Activated CD4-positive, alpha-beta memory T cell treated with anti-CD3 and anti-CD28 coated beads, Interleukin-2, amount 10 ng/mL, durations not matched to agents 7 days and 5 days (primary cell): ENCODE data around the gene COMT. TPM values are rescaled to one million over a fixed set of nuclear protein-coding genes. Genes with fewer than 3 reads are reported as not detected.

Experiments
- CTCF ChIA-PET: fragments of 350-600 bp; sonication (Branson Sonifier 250); formaldehyde crosslinking; loops from one replicate; lab custom pipeline; 2021; ENCODE audit warnings: antibody characterized with exemption, inconsistent platforms; lab: Charles Lee
- POLR2A ChIA-PET: fragments of 350-600 bp; sonication (Branson Sonifier 250); formaldehyde crosslinking; loops from one replicate; lab custom pipeline; 2021; ENCODE audit warnings: antibody characterized with exemption; lab: Charles Lee
- DNase-seq: peaks from one replicate; pipeline ENCODE4 v3.0.0-alpha.2; 2020
- H3K27ac Mint-ChIP-seq: one replicate; pipeline ENCODE4 v1.8.0; 2021; ENCODE audit warnings: mild to moderate bottlenecking, mixed read lengths
- H3K27me3 Mint-ChIP-seq: one replicate; pipeline ENCODE4 v1.8.0; 2021; ENCODE audit warnings: mixed read lengths
- H3K36me3 Mint-ChIP-seq: one replicate; pipeline ENCODE4 v1.8.0; 2021; ENCODE audit warnings: low read depth, mixed read lengths
- H3K4me1 Mint-ChIP-seq: one replicate; pipeline ENCODE4 v1.8.0; 2021; ENCODE audit warnings: mixed read lengths
- H3K4me3 Mint-ChIP-seq: one replicate; pipeline ENCODE4 v1.8.0; 2021; ENCODE audit warnings: mild to moderate bottlenecking, mixed read lengths
- H3K9me3 Mint-ChIP-seq: one replicate; pipeline ENCODE4 v1.8.0; 2021; ENCODE audit warnings: mixed read lengths
- total RNA-seq, 2 experiments: library from RNA; stranded (reverse); gene quantifications; one replicate each; pipeline ENCODE4 v1.2.3, GENCODE V29; 2021

COMT gene
- total RNA-seq, 2 experiments from 2014 or later = 78.7 to 79.3 TPM

DNA sequence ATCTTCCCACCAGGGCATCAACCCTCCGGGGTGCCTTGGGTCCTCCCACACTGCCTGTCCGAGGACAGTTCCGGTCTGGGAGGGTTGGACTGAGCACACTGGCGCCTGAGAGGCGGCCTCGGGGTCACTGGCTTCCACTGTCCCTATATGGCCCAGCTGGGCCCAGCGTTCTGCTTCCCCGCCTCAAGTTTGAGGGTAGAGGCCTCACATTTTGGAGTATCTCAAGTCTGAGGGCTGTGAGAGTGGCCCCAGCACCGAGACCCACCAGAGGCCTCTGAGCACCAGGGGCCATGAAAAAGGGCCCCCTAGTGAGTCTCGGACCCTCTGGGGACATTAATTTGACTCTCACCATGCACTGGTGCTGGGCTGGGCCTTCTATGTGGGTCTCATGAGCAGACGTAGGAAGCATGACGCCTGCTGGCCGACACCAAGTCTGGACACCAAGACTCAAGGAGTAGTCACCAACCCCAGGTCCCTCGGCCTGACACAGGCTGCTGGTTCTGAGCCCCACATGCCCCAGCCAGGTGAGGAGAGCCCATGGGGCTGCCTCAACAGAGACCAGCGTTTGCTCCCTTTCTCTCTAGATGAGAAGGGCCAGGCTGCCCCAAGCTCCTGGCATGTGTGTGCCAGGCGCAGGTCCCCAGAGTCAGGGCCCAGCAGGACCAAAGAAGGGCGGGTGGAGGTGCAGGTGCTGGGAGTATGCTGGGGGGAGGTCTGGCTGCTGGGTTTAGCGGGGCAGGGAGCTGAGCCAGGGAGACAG is 47.6 kb downstream of the COMT start:
- no peaks in the 10 kb centered on the region for H3K9me3 Mint-ChIP-seq
- no peaks in the 10 kb centered on the region for H3K27me3 Mint-ChIP-seq
- H3K27ac Mint-ChIP-seq = no peak overlapping the region
- H3K4me1 Mint-ChIP-seq = no peaks in the 10 kb centered on the region
- no peak for DNase-seq
- no peaks in the 10 kb centered on the region for H3K36me3 Mint-ChIP-seq
- H3K4me3 Mint-ChIP-seq = no peak overlapping the region
- ChIA-PET POLR2A (interaction anchor here (1.4 kb wide), 1 partner anchor 31 kb away, joined by 3 read pairs; the partner anchor contains the start of gene TANGO2), CTCF (no interaction called here)

DNA sequence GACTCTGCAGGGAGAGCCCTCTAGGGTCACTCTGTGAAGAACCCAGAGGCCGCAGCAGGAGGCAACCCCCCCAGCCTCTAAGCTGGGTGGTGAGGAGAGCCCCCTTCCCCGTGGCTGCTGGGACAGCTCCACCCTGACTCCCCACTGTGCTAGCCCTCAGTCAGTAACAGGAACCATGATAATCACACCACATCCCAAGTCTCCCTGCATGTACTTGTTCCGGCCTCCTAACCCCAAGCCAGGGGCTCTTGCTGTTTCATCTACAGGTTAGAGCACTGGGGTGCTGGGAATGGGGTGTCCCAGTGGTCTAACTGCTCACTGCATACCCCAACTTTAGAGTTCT is 48.1 kb downstream of the COMT start:
- Mint-ChIP-seq H3K4me3 (no peak overlapping the region), H3K36me3 (no peaks in the 10 kb centered on the region), H3K4me1 (no peaks in the 10 kb centered on the region), H3K9me3 (no peaks in the 10 kb centered on the region), H3K27ac (no peak overlapping the region), H3K27me3 (no peaks in the 10 kb centered on the region)
- ChIA-PET POLR2A (interaction anchor here (2.0 kb wide), 1 partner anchor 31 kb away, joined by 6 read pairs; the partner anchor contains the start of gene TANGO2), CTCF (no interaction called here)
- DNase-seq = no peak

DNA sequence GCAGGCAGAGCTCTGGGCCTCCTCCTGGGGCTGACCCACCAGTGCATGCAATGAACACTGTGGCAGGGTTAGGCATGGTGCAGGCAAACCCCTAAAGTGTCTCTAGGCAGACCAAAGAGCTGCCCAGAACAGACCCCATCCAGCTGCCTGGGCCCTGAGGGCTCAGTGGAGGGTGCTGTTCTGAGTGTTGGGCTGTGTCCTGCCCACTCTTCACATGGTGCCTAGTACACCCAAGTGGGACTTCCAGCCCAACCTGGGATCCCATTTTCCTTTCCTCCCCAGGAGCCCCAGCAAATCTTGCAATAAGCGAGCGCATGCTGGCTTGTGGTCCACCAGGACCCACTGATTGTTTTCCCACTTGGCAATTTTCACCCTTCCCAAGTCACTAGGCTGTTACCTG is 48.6 kb downstream of the COMT start:
- H3K27me3 Mint-ChIP-seq = no peaks in the 10 kb centered on the region
- no peaks in the 10 kb centered on the region for H3K9me3 Mint-ChIP-seq
- POLR2A ChIA-PET = interaction anchor here (2.0 kb wide), 1 partner anchor 31 kb away, joined by 6 read pairs; the partner anchor contains the start of gene TANGO2
- H3K4me1 Mint-ChIP-seq = no peaks in the 10 kb centered on the region
- H3K4me3 Mint-ChIP-seq = no peak overlapping the region
- no peak overlapping the region for H3K27ac Mint-ChIP-seq
- CTCF ChIA-PET = no interaction called here
- H3K36me3 Mint-ChIP-seq = no peaks in the 10 kb centered on the region
- no peak for DNase-seq

DNA sequence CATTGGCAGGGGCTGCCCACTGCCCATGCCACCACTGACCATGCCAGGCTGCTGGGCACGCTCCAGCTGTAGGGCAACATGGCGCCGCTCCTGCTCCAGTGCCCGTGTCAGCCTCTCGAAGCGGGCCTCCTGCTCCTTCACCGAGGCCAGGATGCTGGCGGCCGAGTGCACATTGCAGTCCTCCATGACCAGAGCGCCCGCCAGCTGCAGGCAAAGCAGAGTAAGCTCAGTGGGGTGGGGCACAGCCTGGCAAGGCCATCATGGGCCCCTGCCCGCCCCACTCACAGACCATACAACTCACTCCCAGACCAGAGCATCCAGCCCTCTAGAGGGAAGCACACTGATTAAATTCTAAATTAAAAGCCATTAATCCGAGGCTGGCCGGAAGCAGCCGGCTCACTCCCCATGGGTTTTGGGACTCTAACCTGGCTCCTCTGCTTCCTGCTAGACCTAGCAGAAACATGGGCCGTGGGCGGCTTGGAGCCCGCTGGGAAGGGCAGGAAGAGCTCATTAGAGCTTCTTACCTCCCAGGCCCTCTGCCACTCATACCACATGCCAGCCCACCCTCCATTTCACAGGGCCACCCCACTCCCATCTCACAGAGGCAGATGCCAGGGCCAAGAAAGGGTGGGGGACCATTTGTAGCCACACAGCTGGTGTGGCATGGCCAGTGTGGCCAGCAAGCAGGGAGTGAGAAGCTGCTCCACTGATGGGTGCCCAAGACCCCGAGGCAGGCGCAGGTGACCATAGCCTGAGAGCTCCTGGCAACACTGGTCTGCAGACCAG is 49.2 kb downstream of the COMT start:
- no peaks in the 10 kb centered on the region for H3K4me1 Mint-ChIP-seq
- DNase-seq = no peak
- CTCF ChIA-PET = no interaction called here
- no peak overlapping the region for H3K4me3 Mint-ChIP-seq
- H3K27me3 Mint-ChIP-seq = no peaks in the 10 kb centered on the region
- H3K27ac Mint-ChIP-seq = no peak overlapping the region
- no peaks in the 10 kb centered on the region for H3K9me3 Mint-ChIP-seq
- H3K36me3 Mint-ChIP-seq = no peaks in the 10 kb centered on the region
- POLR2A ChIA-PET = interaction anchor here (2.0 kb wide), 1 partner anchor 30 kb away, joined by 6 read pairs; the partner anchor contains the start of gene TANGO2

DNA sequence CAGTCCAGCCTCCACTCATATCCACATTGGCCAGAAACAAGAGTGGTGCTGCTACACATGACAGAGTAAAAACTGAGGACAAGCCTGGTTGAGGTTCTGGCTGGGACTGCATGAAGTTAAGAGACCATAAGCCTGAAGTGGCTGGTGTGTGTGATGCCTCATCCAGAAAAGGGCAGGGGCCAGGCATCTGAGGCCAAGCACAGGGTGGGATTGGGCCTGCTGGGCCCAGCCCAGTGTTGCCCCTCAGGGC is 49.7 kb downstream of the COMT start:
- POLR2A ChIA-PET = interaction anchor here (2.0 kb wide), 1 partner anchor 30 kb away, joined by 6 read pairs; the partner anchor contains the start of gene TANGO2
- no peak overlapping the region for H3K27ac Mint-ChIP-seq
- CTCF ChIA-PET = no interaction called here
- DNase-seq = no peak
- no peaks in the 10 kb centered on the region for H3K4me1 Mint-ChIP-seq
- H3K36me3 Mint-ChIP-seq = no peaks in the 10 kb centered on the region
- H3K9me3 Mint-ChIP-seq = no peaks in the 10 kb centered on the region
- no peak overlapping the region for H3K4me3 Mint-ChIP-seq
- H3K27me3 Mint-ChIP-seq = no peaks in the 10 kb centered on the region

DNA sequence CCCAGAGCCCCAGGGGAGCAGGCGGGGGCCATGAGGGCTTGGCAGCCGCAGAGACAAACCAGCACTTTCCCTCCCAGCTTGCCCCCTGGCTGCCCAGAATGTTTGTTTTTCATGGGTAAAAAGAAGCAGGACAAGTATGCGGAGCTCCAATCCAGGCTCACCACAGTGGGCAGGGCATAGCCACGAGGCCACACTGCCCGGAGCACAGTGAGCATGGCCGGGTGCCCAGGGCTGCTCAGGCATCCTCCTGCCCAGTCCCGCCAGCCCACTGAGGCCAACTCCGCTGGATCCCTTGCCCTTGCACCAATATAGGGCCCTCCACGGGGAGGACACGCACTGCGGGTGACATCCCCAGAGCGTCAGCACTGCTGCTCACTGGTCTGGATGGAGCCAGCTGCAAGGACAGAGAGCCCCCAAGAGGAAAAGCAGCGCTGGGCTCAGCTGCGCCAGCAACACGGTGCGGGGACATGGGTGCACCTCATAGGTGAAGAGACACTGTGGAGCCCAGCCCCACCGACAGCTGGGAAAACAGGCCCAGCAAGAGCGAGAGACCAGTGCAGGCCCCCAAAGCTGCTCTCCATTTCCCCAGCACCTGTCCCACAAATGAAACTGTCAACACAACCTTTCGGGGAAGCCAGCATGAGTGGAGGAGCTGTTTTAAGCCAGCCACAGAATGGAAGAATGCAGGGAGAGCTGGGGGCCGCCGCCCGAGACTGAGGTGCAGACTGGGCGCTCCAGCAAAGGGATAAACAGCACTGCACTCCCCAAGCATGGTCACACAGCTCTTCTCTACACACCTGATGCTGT is 50.3 kb downstream of the COMT start:
- Mint-ChIP-seq H3K4me3 (no peak overlapping the region), H3K4me1 (no peaks in the 10 kb centered on the region), H3K27me3 (no peaks in the 10 kb centered on the region), H3K36me3 (no peaks in the 10 kb centered on the region), H3K27ac (no peak overlapping the region), H3K9me3 (no peaks in the 10 kb centered on the region)
- no peak for DNase-seq
- POLR2A ChIA-PET = interaction anchor here (2.0 kb wide), 1 partner anchor 29 kb away, joined by 6 read pairs; the partner anchor contains the start of gene TANGO2
- CTCF ChIA-PET = no interaction called here

DNA sequence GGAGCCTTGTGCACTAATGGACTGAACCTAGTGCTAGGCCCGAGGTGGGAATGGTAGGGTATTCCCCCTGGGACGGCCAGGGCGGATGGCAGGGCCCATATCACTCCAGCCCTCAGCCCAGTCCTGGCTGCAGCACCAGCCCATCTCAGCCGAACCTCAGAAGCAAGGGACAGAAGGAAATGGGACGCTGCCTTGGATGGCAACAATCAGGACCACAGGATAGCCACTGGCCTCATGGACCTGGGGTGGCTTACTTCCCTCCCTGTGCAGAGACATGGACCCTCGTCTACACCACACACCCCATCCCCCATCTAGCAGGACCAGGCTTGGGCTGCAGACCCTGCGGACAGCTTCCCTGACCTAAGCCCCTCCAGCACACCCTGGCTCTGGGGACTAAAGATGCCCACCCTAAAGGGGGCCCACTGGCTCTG is 50.9 kb downstream of the COMT start:
- DNase-seq = no peak
- no peaks in the 10 kb centered on the region for H3K27me3 Mint-ChIP-seq
- H3K27ac Mint-ChIP-seq = no peak overlapping the region
- no peaks in the 10 kb centered on the region for H3K4me1 Mint-ChIP-seq
- no peak overlapping the region for H3K4me3 Mint-ChIP-seq
- H3K9me3 Mint-ChIP-seq = no peaks in the 10 kb centered on the region
- POLR2A ChIA-PET = no interaction called here
- H3K36me3 Mint-ChIP-seq = no peaks in the 10 kb centered on the region
- CTCF ChIA-PET = no interaction called here

DNA sequence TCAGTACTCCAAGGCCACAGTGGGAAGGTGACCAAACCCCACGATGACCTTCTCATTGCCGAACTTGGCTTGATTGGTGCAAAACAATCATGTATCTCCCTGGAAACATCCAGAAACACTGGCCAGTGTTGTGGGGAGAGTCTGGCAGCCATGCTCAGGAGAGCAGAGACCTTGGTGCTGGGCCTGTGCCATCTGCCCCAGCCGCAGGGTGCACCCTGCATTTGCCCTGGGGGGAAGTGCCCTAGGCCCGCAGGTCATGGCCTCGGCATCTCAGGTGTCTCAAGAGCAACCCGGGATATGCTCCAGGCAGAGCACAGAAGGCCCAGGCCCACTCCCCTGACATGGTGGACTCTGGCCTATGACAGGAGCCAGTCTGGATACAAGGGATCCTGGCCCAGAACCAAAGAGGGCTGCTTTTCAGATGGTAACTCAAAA is 51.4 kb downstream of the COMT start:
- Mint-ChIP-seq H3K9me3 (no peaks in the 10 kb centered on the region), H3K27ac (no peak overlapping the region)
- POLR2A ChIA-PET = no interaction called here

DNA sequence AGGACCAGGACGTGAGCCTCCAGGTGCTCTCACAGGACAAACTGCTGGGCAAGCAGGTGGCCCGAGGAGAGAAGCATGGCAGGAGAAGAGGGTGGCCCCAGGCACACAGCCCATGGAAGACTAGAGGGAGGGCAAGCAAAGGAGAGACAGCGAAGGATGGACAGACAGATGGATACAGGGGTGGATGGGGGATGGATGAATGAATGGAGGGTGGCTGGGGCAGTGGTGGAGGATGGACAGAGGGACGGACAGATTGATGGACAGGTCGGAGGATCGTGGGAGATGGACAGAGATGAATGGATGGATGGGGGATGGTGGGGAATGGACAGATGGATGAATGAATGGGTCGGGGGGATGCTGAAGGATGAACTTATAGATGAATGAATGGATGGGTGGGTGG is 52.4 kb downstream of the COMT start:
- H3K4me3 Mint-ChIP-seq = no peak overlapping the region

More for the DNA sequence above, 51.4 kb downstream of the COMT start:
- Mint-ChIP-seq H3K27me3 (no peaks in the 10 kb centered on the region), H3K4me1 (no peaks in the 10 kb centered on the region), H3K36me3 (no peaks in the 10 kb centered on the region), H3K4me3 (no peak overlapping the region)
- CTCF ChIA-PET = no interaction called here
- DNase-seq = no peak

DNA sequence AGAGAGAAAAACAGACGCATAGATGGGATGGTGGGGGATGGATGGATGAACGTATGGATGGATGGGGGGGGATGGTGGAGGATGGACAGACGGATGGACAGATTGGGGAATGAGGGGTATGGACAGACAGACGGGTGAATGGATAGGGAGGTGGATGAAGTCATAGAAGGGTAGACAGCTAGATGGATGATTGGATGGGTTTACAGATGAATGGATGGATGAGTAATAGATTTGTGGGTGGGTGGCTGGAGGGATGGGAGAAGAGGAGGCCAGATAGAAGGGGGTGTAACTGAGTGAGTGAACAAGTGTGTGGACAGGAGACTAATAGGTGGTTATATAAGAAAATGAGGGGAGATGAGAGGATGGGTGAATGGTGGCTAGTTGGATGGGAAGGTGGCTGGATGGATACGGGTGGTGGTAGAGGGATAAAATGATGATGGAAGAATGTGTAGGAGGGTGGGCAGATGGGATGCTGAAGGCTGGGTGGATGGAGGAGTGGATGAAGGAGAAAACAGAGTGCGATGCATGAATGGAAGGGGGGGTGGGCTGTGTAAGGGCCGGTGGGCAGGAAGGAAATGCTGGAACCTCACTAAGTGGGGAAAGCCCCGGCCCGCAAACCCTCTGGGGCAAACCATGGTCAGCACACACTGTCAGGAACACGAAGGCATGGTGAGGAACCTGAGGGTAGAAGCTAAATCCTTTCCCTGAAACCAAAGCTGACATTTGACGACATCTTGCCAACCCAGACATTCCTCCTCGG is 53.5 kb downstream of the COMT start:
- H3K4me3 Mint-ChIP-seq = no peak overlapping the region
- no peaks in the 10 kb centered on the region for H3K36me3 Mint-ChIP-seq
- POLR2A ChIA-PET = no interaction called here
- no peaks in the 10 kb centered on the region for H3K27me3 Mint-ChIP-seq
- no peaks in the 10 kb centered on the region for H3K9me3 Mint-ChIP-seq
- H3K27ac Mint-ChIP-seq = no peak overlapping the region
- no peaks in the 10 kb centered on the region for H3K4me1 Mint-ChIP-seq
- CTCF ChIA-PET = no interaction called here
- no peak for DNase-seq

More for the DNA sequence above, 52.4 kb downstream of the COMT start:
- Mint-ChIP-seq H3K9me3 (no peaks in the 10 kb centered on the region), H3K27me3 (no peaks in the 10 kb centered on the region), H3K36me3 (no peaks in the 10 kb centered on the region), H3K27ac (no peak overlapping the region), H3K4me1 (no peaks in the 10 kb centered on the region)
- ChIA-PET POLR2A (no interaction called here), CTCF (no interaction called here)
- no peak for DNase-seq

DNA sequence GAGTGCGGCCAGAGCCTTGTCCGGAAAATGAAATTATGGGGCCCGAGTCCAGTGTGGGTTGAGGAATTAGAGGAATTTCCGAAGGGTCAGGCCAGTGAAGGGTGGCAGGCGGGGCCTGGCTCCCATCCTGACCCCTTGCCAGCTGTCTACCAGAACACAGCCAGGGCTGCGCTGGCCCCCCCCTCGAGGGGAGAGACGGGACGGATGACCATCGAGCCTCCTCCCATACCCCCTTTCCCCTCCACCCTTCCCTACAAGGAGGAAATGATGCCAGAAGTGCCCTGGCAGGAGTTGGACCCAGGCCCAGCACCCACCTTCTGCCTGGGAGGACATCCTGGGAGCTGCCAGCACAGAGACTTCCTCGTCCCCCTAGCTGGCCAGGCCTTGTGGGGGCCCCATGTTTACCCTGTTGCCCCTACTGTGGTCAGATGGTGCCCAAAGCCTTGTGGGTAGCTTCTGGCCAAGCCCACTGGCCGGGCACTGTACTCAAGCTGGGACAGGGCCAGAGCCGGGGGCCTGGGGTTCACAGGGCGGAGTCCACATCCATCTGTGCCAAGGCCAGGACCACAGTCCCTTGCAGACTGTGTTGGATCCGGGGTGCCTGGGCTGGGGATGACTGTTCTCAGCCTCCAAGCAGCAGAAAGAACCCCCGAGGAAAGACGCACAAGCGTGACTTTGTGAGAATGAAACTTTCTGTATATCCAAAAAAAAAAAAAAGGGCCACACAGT is 54.2 kb downstream of the COMT start:
- H3K36me3 Mint-ChIP-seq = no peaks in the 10 kb centered on the region
- H3K27me3 Mint-ChIP-seq = no peaks in the 10 kb centered on the region
- H3K9me3 Mint-ChIP-seq = no peaks in the 10 kb centered on the region
- no peak for DNase-seq
- no peak overlapping the region for H3K4me3 Mint-ChIP-seq
- POLR2A ChIA-PET = no interaction called here
- no peak overlapping the region for H3K27ac Mint-ChIP-seq
- H3K4me1 Mint-ChIP-seq = no peaks in the 10 kb centered on the region
- CTCF ChIA-PET = no interaction called here
